Activated B cell treated with CpG ODN at 0.5 μM for 24 hours (primary cell): ENCODE measurements around the gene NAA40. TPM values are rescaled to one million over a fixed set of nuclear protein-coding genes. Genes with fewer than 3 reads are reported as not detected.
A peak's percentile ranks its signal among the peaks of the same experiment; 100 is the strongest.

ENCODE experiments used
- ATAC-seq: fragments of 200-7000 bp; cut with Tn5 transposase; one replicate; pipeline ENCODE4 v1.10.0; 2021; ENCODE audit warnings: low read depth, mild to moderate bottlenecking, moderate library complexity
- CTCF ChIA-PET: fragments of 350-600 bp; sonication (Branson Sonifier 250); formaldehyde crosslinking; loops from one replicate; lab custom pipeline; 2021; ENCODE audit warnings: antibody characterized with exemption; lab: Charles Lee
- POLR2A ChIA-PET: fragments of 350-600 bp; sonication (Branson Sonifier 250); formaldehyde crosslinking; loops from one replicate; lab custom pipeline; 2021; ENCODE audit warnings: antibody characterized with exemption; lab: Charles Lee
- DNase-seq: peaks from one replicate; pipeline ENCODE4 v3.0.0; 2022
- H3K27ac Mint-ChIP-seq: one replicate; pipeline ENCODE4 v1.8.0; 2020; ENCODE audit warnings: mixed read lengths
- H3K27me3 Mint-ChIP-seq: one replicate; pipeline ENCODE4 v1.8.0; 2021; ENCODE audit warnings: mixed read lengths
- H3K36me3 Mint-ChIP-seq: one replicate; pipeline ENCODE4 v1.8.0; 2021; ENCODE audit warnings: low read depth, mixed read lengths
- H3K4me1 Mint-ChIP-seq: one replicate; pipeline ENCODE4 v1.8.0; 2021; ENCODE audit warnings: mixed read lengths
- H3K4me3 Mint-ChIP-seq: one replicate; pipeline ENCODE4 v1.8.0; 2020; ENCODE audit warnings: mild to moderate bottlenecking, mixed read lengths
- H3K9me3 Mint-ChIP-seq: one replicate; pipeline ENCODE4 v1.8.0; 2020; ENCODE audit warnings: mixed read lengths
- intact Hi-C: fragments of 100-400 bp; cut with micrococcal nuclease; formaldehyde crosslinking; loops from one replicate; pipeline ENCODE4 v1.15.1; 2024
- total RNA-seq: library from RNA; stranded (reverse); gene quantifications from 2 replicates; pipeline ENCODE4 v1.2.3, GENCODE V29; 2022
- TF ChIP-seq, protein P1 (sequence below): fragments of 200-600 bp; IDR thresholded peaks from one replicate; pipeline ENCODE4 v1.8.0; 2022; ENCODE audit warnings: antibody characterized with exemption, mild to moderate bottlenecking

NAA40 gene
- total RNA-seq, 1 donor from 2014 or later, result 28.6 TPM

DNA sequence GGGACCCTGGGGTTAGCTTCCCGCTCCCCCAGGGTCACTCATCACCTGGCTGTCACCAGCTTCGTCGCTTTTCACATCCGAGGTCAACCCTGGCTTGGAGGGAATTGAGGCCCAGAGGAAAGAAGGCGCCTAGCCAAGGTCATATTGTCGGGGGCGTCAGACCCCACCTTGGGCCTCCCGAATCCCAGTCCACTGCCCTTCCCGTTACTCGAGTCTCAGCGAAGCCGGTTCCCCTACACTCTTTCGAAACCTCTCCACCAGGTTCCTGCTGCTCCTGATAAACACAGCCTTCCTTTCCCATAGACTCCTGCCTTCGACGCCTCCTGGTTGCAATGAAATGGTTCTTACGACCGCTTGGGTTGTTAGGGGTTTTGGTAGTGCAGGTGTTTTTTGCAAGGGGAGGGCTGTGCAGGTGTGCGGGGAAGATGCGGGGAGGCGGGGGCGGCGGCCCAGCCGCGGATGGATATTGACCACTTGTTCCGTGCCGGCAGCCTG lies 642 bp downstream of the NAA40 start:
- DNase-seq, result no peak
- Mint-ChIP-seq H3K4me1 (peaks cover 41% of the 10 kb centered on the region), H3K27ac (peak overlapping the region; percentile 64), H3K36me3 (peaks cover 8% of the 10 kb centered on the region), H3K9me3 (no peaks in the 10 kb centered on the region), H3K27me3 (no peaks in the 10 kb centered on the region), H3K4me3 (peak overlapping the region; percentile 90)
- ChIA-PET POLR2A (interaction anchor here (0.6 to 1.5 kb wide), 7 partner anchors 13 to 1954 kb away, joined by 3 to 10 read pairs (median 3); partner anchors contain the start of genes MARK2 and PRDX5), CTCF (no interaction called here)
- TF ChIP-seq, protein P1, sequence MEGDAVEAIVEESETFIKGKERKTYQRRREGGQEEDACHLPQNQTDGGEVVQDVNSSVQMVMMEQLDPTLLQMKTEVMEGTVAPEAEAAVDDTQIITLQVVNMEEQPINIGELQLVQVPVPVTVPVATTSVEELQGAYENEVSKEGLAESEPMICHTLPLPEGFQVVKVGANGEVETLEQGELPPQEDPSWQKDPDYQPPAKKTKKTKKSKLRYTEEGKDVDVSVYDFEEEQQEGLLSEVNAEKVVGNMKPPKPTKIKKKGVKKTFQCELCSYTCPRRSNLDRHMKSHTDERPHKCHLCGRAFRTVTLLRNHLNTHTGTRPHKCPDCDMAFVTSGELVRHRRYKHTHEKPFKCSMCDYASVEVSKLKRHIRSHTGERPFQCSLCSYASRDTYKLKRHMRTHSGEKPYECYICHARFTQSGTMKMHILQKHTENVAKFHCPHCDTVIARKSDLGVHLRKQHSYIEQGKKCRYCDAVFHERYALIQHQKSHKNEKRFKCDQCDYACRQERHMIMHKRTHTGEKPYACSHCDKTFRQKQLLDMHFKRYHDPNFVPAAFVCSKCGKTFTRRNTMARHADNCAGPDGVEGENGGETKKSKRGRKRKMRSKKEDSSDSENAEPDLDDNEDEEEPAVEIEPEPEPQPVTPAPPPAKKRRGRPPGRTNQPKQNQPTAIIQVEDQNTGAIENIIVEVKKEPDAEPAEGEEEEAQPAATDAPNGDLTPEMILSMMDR, result no peak
- intact Hi-C loops, result loop anchor here (2.0 to 5.0 kb wide), 6 partner anchors 23 to 983 kb away; partner anchors contain the start of genes DNAJC4, PPP2R5B, PRDX5 and RCOR2
- no peak for ATAC-seq

DNA sequence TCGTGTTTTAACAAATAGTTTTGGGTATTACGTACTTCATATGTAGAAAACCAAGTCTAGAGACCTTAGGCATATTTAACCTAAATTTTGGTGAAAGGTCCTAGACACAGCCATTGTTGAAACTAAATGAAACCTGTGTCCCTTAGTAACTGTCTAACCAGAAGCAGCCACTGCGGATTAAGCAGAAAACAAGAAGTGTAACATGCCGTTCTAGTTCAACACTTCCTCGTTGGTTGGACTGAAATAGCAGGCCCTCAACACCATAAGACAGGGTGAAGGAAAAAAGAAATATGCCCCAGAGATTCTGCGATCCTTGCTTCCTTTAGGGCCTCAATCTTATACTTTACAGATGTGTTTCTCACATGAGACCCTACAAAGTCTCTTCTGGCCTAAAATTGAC lies 2.0 kb downstream of the NAA40 start:
- Mint-ChIP-seq H3K9me3 (no peaks in the 10 kb centered on the region), H3K4me3 (peak overlapping the region; percentile 90), H3K27ac (peak overlapping the region; percentile 80), H3K36me3 (peaks cover 8% of the 10 kb centered on the region), H3K27me3 (no peaks in the 10 kb centered on the region), H3K4me1 (peaks cover 42% of the 10 kb centered on the region)
- intact Hi-C loops, result loop anchor here (10.0 kb wide), 1 partner anchor 466 kb away; no protein-coding TSS in a partner anchor
- ChIA-PET CTCF (no interaction called here), POLR2A (interaction anchor here (0.6 kb wide), 1 partner anchor 44 kb away, joined by 14 read pairs; no protein-coding TSS in a partner anchor)
- TF ChIP-seq, protein P1, result no peak
- no peak for DNase-seq
- ATAC-seq, result no peak

DNA sequence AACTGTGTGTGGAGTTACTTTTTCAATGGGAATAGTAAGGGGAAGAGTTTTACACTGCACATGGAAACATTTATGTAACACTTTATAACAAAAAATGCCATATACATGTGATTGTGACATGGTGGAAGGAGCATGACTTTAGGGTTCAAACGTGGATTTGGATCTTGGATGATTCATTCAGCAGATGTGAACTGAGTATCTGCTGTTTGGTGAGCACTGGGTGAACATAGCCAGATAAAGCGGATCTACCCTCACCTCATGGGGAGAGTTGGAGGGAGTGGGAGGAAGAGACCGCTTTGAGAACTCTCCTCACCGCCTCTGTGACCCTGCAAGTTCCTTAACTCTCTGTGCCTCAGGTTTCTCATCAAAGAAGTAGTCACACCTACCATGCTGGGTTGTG lies 3.1 kb downstream of the NAA40 start:
- ATAC-seq (no peak), DNase-seq (no peak)
- Mint-ChIP-seq H3K9me3 (no peaks in the 10 kb centered on the region), H3K27ac (peak overlapping the region; percentile 80), H3K27me3 (no peaks in the 10 kb centered on the region), H3K4me3 (no peak overlapping the region), H3K36me3 (peaks cover 14% of the 10 kb centered on the region), H3K4me1 (peaks cover 42% of the 10 kb centered on the region)
- POLR2A ChIA-PET, result no interaction called here
- CTCF ChIA-PET, result interaction anchor here (1.1 to 6.3 kb wide), 2 partner anchors 104 to 462 kb away, joined by 3 to 130 read pairs; partner anchors contain the start of gene MARK2
- TF ChIP-seq, protein P1, result no peak
- intact Hi-C loops, result loop anchor here (10.0 kb wide), 1 partner anchor 467 kb away; no protein-coding TSS in a partner anchor

DNA sequence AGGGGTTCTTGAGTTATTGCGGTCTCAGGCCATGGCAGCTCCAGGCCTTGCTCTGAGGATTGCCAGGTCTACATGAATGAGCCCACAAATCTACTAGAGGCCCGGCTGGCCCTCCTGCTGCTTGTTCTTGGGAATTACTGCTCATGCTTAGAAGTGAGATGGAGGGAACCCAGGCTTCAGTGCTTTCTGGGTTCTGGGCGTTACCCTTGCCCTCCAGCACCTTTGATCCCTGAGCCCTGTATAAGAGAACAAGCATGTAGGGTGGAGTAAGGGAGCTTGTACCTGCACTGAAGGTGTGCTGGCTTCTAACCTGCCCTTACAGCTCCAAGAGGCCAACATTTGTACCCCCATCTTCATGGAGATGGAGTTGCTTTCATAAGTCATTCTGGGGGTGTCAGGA lies 4.0 kb downstream of the NAA40 start:
- POLR2A ChIA-PET, result interaction anchor here (0.6 kb wide), 1 partner anchor 16 kb away, joined by 3 read pairs; no protein-coding TSS in a partner anchor
- H3K4me1 Mint-ChIP-seq, result peaks cover 41% of the 10 kb centered on the region
- CTCF ChIA-PET, result interaction anchor here (1.1 to 6.3 kb wide), 2 partner anchors 105 to 463 kb away, joined by 3 to 130 read pairs; partner anchors contain the start of gene MARK2

More for the DNA sequence above, 4.0 kb downstream of the NAA40 start:
- H3K27me3 Mint-ChIP-seq, result no peaks in the 10 kb centered on the region
- intact Hi-C loops, result loop anchor here (10.0 kb wide), 1 partner anchor 468 kb away; no protein-coding TSS in a partner anchor
- TF ChIP-seq, protein P1, result no peak
- DNase-seq (no peak), ATAC-seq (no peak)
- H3K4me3 Mint-ChIP-seq, result no peak overlapping the region
- H3K9me3 Mint-ChIP-seq, result no peaks in the 10 kb centered on the region
- H3K27ac Mint-ChIP-seq, result no peak overlapping the region
- H3K36me3 Mint-ChIP-seq, result peaks cover 19% of the 10 kb centered on the region
